Epithelial cell of proximal tubule (primary cell): ENCODE data around the gene C1QA. TPM values are rescaled to one million over a fixed set of nuclear protein-coding genes. Genes with fewer than 3 reads are reported as not detected.

Experiments used
- DNase-seq: peaks from one replicate; pipeline ENCODE4 v3.0.0-alpha.2; 2011; ENCODE audit warnings: low read depth
- H3K4me3 ChIP-seq: 2 replicates; pipeline ENCODE4 v1.5.1; 2011; ENCODE audit warnings: low read depth, mild to moderate bottlenecking, low read length
- CTCF ChIP-seq: conservative IDR thresholded peaks from 2 replicates; pipeline ENCODE4 v1.5.1; 2012; ENCODE audit warnings: low read depth, mild to moderate bottlenecking, low read length
- total RNA-seq: library from RNA; depleted of rRNA; stranded (reverse); fragments of >200 nt; gene quantifications from 2 replicates; pipeline ENCODE4 v1.2.3, GENCODE V29; 2015

Gene C1QA
- total RNA-seq, 1 donor from 2014 or later = not detected

GRCh38 chr1:22676916-22677583 lies 40.6 kb downstream of the C1QA start:
- DNase-seq = no peak
- no peak overlapping the region for H3K4me3 ChIP-seq
- no peak for TF ChIP-seq CTCF

GRCh38 chr1:22677931-22678896 lies 41.8 kb downstream of the C1QA start:
- no peak for DNase-seq
- H3K4me3 ChIP-seq = no peak overlapping the region
- TF ChIP-seq CTCF = no peak

- no peak for TF ChIP-seq CTCF
- no peak for DNase-seq
- no peak overlapping the region for H3K4me3 ChIP-seq
Observed at GRCh38 chr1:22680726-22681125, 44.3 kb downstream of the C1QA start.

GRCh38 chr1:22681556-22682276 lies 45.3 kb downstream of the C1QA start:
- no peak for TF ChIP-seq CTCF
- no peak overlapping the region for H3K4me3 ChIP-seq
- no peak for DNase-seq

- no peak for DNase-seq
- no peak overlapping the region for H3K4me3 ChIP-seq
- no peak for TF ChIP-seq CTCF
Observed at GRCh38 chr1:22683547-22683946, 47.1 kb downstream of the C1QA start.

- no peak for TF ChIP-seq CTCF
- no peak overlapping the region for H3K4me3 ChIP-seq
- DNase-seq = no peak
Observed at GRCh38 chr1:22685591-22686059, 49.2 kb downstream of the C1QA start.
